ENCODE results near the gene ZNF804B. TPM values are rescaled to one million over a fixed set of nuclear protein-coding genes. Genes with fewer than 3 reads are reported as not detected.

ZNF804B gene
- total RNA-seq, 1 donor from 2014 or later, result not detected

DNA sequence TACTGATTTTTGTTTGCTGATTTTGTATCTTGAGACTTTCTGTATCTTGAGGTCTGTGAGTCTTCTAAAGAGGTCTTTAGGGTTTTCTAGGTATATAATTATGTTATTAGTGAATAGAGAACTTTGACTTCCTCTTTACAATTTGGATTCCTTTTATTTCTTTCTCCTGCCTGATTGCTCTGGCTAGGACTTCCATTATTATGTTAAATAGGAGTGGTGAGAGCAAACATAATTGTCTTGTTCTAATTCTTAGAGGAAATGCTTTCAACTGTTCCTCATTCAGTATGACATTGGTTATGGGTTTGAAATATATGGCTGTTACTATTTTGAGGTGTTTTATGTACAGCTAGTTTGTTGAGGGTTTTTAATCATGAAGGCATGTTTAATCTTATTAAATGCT is 344.1 kb downstream of the ZNF804B start:
- no peaks in the 10 kb centered on the region for H3K9me3 ChIP-seq (ENCODE audit: control insufficient read depth in 3 of 3, low read length in 3 of 3)
- H3K4me3 ChIP-seq (ENCODE audit: low read length in 3 of 3), result no peak overlapping the region
- H3K27ac ChIP-seq (ENCODE audit: low read depth, low read length), result no peak overlapping the region
- H3K27me3 ChIP-seq (ENCODE audit: control insufficient read depth in 3 of 3, insufficient read depth in 3 of 3, low read length in 3 of 3), result no peaks in the 10 kb centered on the region
- H3K4me1 ChIP-seq (ENCODE audit: control insufficient read depth in 3 of 3, insufficient read depth in 3 of 3, low read length in 3 of 3), result no peaks in the 10 kb centered on the region
- no peak overlapping the region for H3K9ac ChIP-seq (ENCODE audit: low read depth in 1 of 3, low read length in 3 of 3)
- no peaks in the 10 kb centered on the region for H3K36me3 ChIP-seq (ENCODE audit: control insufficient read depth in 3 of 3, insufficient read depth in 3 of 3, low read length in 3 of 3)

DNA sequence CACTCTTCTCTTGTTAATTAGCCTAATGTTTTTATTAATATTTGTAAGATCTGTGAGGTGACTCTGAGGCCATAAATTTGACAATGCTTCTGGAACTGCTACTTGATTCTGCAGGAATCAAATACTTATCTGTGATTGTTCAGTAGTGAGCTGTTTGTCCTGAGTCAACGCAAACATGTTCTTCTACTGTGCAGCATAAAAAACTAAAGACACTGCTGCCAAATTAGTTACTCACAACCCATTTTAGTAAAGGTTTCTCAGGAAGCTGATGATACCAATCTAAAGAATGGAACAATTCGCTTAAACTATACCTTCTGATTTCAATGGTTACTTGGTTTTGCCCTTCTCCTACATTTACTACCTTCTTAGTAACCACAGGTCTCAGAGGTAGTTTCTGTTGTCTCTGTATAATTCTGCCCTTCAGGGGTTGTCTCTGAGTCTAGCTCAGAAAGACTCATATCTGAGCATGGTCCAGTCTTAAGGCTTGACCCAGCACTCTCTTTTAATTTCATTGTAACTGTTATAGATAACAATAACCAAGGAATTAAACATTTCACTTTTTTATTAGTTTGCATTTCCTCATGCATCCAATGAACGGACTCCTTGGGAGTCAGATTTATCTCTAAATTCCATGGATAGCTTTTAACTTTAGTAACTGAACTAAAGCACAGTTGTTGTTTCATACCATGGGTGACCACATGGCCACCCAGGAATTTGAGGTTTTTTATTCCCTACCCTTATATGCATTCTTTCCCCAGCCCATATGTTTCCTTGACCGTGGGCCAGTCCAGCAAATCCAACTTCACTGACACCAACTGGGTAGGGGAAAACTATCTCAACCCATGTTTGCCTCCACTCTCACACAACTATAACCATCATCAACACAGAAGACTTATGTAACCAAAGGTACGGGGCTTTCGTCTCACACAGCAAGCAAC is 345.5 kb downstream of the ZNF804B start:
- Histone ChIP-seq H3K27me3 (ENCODE audit: control insufficient read depth in 3 of 3, insufficient read depth in 3 of 3, low read length in 3 of 3) (no peaks in the 10 kb centered on the region), H3K4me1 (ENCODE audit: control insufficient read depth in 3 of 3, insufficient read depth in 3 of 3, low read length in 3 of 3) (no peaks in the 10 kb centered on the region), H3K9me3 (ENCODE audit: control insufficient read depth in 3 of 3, low read length in 3 of 3) (no peaks in the 10 kb centered on the region), H3K27ac (ENCODE audit: low read depth, low read length) (no peak overlapping the region), H3K4me3 (ENCODE audit: low read length in 3 of 3) (no peak overlapping the region), H3K9ac (ENCODE audit: low read depth in 1 of 3, low read length in 3 of 3) (no peak overlapping the region), H3K36me3 (ENCODE audit: control insufficient read depth in 3 of 3, insufficient read depth in 3 of 3, low read length in 3 of 3) (no peaks in the 10 kb centered on the region)

GRCh38 chr7:89123871-89124270 is 364.4 kb downstream of the ZNF804B start:
- no peaks in the 10 kb centered on the region for H3K4me1 ChIP-seq (ENCODE audit: control insufficient read depth in 3 of 3, insufficient read depth in 3 of 3, low read length in 3 of 3)
- H3K36me3 ChIP-seq (ENCODE audit: control insufficient read depth in 3 of 3, insufficient read depth in 3 of 3, low read length in 3 of 3), result no peaks in the 10 kb centered on the region
- no peaks in the 10 kb centered on the region for H3K27me3 ChIP-seq (ENCODE audit: control insufficient read depth in 3 of 3, insufficient read depth in 3 of 3, low read length in 3 of 3)
- H3K9me3 ChIP-seq (ENCODE audit: control insufficient read depth in 3 of 3, low read length in 3 of 3), result no peaks in the 10 kb centered on the region
- H3K27ac ChIP-seq (ENCODE audit: low read depth, low read length), result no peak overlapping the region
- H3K9ac ChIP-seq (ENCODE audit: low read depth in 1 of 3, low read length in 3 of 3), result no peak overlapping the region
- H3K4me3 ChIP-seq (ENCODE audit: low read length in 3 of 3), result no peak overlapping the region

DNA sequence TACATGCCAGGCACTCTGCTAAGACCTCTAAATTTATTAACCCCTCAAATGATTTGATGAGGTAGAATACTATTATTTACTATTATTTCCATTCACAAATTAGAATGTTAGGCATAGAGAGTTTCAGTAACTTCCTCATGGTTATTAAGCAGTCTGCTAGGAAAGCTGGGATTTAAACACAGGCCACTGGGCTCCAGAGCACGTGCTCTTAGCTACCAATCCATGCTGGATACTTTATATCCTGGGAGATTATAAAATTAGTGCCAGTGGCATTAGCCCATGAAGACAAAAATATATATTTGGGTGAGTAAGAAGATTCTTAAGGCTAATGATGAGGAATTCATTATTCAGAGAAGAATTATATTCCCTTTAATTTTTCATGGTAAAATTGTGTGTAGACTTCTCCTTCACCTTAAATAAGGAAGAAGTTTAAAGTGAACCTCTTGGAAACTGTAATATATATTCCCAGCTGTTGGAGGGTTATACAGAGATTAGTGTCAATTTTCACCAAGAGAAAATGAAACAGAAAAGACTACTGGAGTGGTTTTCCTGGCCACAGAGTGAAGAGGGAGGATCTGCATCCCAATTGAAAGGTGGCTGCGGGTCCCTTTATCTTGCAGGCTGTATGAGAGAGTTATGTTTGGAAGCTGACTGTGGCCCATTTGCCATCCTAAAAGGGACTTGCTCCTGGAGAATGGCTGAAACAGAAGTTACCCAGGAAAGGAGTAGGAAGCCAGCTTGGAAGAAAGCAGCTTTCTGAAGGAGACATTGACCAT is 370.3 kb downstream of the ZNF804B start:
- Histone ChIP-seq H3K9ac (ENCODE audit: low read depth in 1 of 3, low read length in 3 of 3) (no peak overlapping the region), H3K27me3 (ENCODE audit: control insufficient read depth in 3 of 3, insufficient read depth in 3 of 3, low read length in 3 of 3) (no peaks in the 10 kb centered on the region), H3K4me1 (ENCODE audit: control insufficient read depth in 3 of 3, insufficient read depth in 3 of 3, low read length in 3 of 3) (no peaks in the 10 kb centered on the region), H3K4me3 (ENCODE audit: low read length in 3 of 3) (no peak overlapping the region), H3K27ac (ENCODE audit: low read depth, low read length) (no peak overlapping the region), H3K9me3 (ENCODE audit: control insufficient read depth in 3 of 3, low read length in 3 of 3) (no peaks in the 10 kb centered on the region), H3K36me3 (ENCODE audit: control insufficient read depth in 3 of 3, insufficient read depth in 3 of 3, low read length in 3 of 3) (no peaks in the 10 kb centered on the region)

DNA sequence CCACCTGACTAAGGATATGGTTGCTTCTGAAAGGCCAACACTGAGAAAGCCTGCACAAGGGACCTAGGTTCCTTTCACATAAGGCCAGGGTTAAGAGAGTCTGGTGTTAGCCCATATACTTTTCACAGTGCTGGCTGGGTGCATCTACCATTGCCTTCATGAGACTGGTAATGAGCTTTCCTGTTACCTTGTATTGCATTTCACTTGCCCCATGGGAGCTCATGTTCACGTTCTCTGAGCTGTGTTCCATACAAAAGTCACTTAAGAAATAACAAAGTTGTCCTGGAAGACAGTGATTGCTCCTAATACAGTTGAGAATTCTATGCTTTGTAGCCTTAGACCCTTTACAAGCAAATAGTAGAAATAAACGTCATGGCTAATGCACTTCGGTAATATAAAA is 373.9 kb downstream of the ZNF804B start:
- H3K4me1 ChIP-seq (ENCODE audit: control insufficient read depth in 3 of 3, insufficient read depth in 3 of 3, low read length in 3 of 3), result no peaks in the 10 kb centered on the region
- H3K4me3 ChIP-seq (ENCODE audit: low read length in 3 of 3), result no peak overlapping the region
- no peak overlapping the region for H3K9ac ChIP-seq (ENCODE audit: low read depth in 1 of 3, low read length in 3 of 3)
- H3K36me3 ChIP-seq (ENCODE audit: control insufficient read depth in 3 of 3, insufficient read depth in 3 of 3, low read length in 3 of 3), result no peaks in the 10 kb centered on the region
- no peaks in the 10 kb centered on the region for H3K27me3 ChIP-seq (ENCODE audit: control insufficient read depth in 3 of 3, insufficient read depth in 3 of 3, low read length in 3 of 3)
- H3K27ac ChIP-seq (ENCODE audit: low read depth, low read length), result no peak overlapping the region
- H3K9me3 ChIP-seq (ENCODE audit: control insufficient read depth in 3 of 3, low read length in 3 of 3), result no peaks in the 10 kb centered on the region

- Histone ChIP-seq H3K27ac (ENCODE audit: low read depth, low read length) (no peak overlapping the region), H3K9ac (ENCODE audit: low read depth in 1 of 3, low read length in 3 of 3) (no peak overlapping the region), H3K9me3 (ENCODE audit: control insufficient read depth in 3 of 3, low read length in 3 of 3) (no peaks in the 10 kb centered on the region), H3K27me3 (ENCODE audit: control insufficient read depth in 3 of 3, insufficient read depth in 3 of 3, low read length in 3 of 3) (no peaks in the 10 kb centered on the region), H3K4me1 (ENCODE audit: control insufficient read depth in 3 of 3, insufficient read depth in 3 of 3, low read length in 3 of 3) (no peaks in the 10 kb centered on the region), H3K36me3 (ENCODE audit: control insufficient read depth in 3 of 3, insufficient read depth in 3 of 3, low read length in 3 of 3) (no peaks in the 10 kb centered on the region), H3K4me3 (ENCODE audit: low read length in 3 of 3) (no peak overlapping the region)
Observed at GRCh38 chr7:89133819-89134218, 374.3 kb downstream of the ZNF804B start.

DNA sequence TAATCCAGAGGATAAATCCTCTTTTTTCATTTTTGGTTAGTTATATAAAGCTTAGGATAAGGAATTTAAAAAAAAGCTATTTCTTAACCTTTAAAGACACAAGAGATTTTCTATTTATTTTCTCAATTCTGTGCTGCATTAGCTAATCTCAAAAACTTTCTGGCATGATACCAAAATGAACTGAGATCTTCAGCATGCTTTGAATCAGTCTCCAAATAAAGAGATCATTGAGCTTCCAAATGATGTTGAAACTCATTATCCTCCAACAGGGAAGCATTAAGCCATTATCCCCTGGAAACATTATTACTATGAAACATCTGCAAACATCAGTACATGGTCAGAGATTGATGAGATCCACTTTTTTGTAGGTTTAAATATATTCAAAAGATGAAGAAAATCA is 386.3 kb downstream of the ZNF804B start:
- H3K9me3 ChIP-seq (ENCODE audit: control insufficient read depth in 3 of 3, low read length in 3 of 3), result no peaks in the 10 kb centered on the region
- no peaks in the 10 kb centered on the region for H3K27me3 ChIP-seq (ENCODE audit: control insufficient read depth in 3 of 3, insufficient read depth in 3 of 3, low read length in 3 of 3)
- H3K4me3 ChIP-seq (ENCODE audit: low read length in 3 of 3), result no peak overlapping the region
- no peak overlapping the region for H3K27ac ChIP-seq (ENCODE audit: low read depth, low read length)
- H3K4me1 ChIP-seq (ENCODE audit: control insufficient read depth in 3 of 3, insufficient read depth in 3 of 3, low read length in 3 of 3), result no peaks in the 10 kb centered on the region
- H3K36me3 ChIP-seq (ENCODE audit: control insufficient read depth in 3 of 3, insufficient read depth in 3 of 3, low read length in 3 of 3), result no peaks in the 10 kb centered on the region
- H3K9ac ChIP-seq (ENCODE audit: low read depth in 1 of 3, low read length in 3 of 3), result no peak overlapping the region

DNA sequence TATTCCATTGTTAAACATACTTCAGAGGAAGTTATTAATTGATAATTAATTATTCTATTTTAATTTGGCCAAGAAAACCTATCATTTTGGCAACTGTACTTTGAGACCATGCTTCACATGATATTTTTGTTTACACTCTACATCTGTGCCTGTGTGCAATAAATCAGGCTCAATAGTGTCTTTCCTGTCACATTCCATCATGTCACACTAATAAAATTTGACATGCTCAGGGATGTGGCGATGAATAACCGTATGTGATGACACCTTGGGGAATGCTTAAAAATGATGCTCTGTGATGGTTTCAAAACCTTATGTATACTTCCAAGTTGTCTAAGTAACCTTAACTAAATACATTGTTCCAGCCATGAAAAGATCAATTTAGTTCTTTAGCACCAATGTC is 400.6 kb downstream of the ZNF804B start:
- Histone ChIP-seq H3K36me3 (ENCODE audit: control insufficient read depth in 3 of 3, insufficient read depth in 3 of 3, low read length in 3 of 3) (no peaks in the 10 kb centered on the region), H3K4me1 (ENCODE audit: control insufficient read depth in 3 of 3, insufficient read depth in 3 of 3, low read length in 3 of 3) (no peaks in the 10 kb centered on the region), H3K9ac (ENCODE audit: low read depth in 1 of 3, low read length in 3 of 3) (no peak overlapping the region), H3K9me3 (ENCODE audit: control insufficient read depth in 3 of 3, low read length in 3 of 3) (no peaks in the 10 kb centered on the region), H3K4me3 (ENCODE audit: low read length in 3 of 3) (no peak overlapping the region), H3K27ac (ENCODE audit: low read depth, low read length) (no peak overlapping the region), H3K27me3 (ENCODE audit: control insufficient read depth in 3 of 3, insufficient read depth in 3 of 3, low read length in 3 of 3) (no peaks in the 10 kb centered on the region)

DNA sequence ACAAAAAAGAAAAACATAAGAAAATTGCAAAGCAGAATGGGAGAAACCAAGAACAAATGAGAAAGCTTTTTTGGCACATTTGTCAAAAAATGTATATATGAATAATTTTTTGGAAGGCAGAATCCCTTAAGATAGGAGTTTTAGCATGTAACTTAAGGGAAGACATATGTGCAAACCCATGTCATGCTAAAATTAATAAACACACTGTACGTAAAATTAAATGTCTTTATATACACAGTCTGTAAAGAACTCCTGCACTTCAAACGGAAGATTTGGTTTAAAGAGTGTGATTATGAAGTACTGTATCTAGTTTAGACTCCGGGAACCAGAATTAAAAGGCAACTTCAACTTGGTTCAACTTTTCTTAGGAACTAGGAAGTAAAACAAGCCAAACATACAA is 405.9 kb downstream of the ZNF804B start:
- no peak overlapping the region for H3K9ac ChIP-seq (ENCODE audit: low read depth in 1 of 3, low read length in 3 of 3)
- H3K4me1 ChIP-seq (ENCODE audit: control insufficient read depth in 3 of 3, insufficient read depth in 3 of 3, low read length in 3 of 3), result no peaks in the 10 kb centered on the region
- H3K27ac ChIP-seq (ENCODE audit: low read depth, low read length), result no peak overlapping the region
- no peaks in the 10 kb centered on the region for H3K36me3 ChIP-seq (ENCODE audit: control insufficient read depth in 3 of 3, insufficient read depth in 3 of 3, low read length in 3 of 3)
- H3K9me3 ChIP-seq (ENCODE audit: control insufficient read depth in 3 of 3, low read length in 3 of 3), result no peaks in the 10 kb centered on the region
- no peak overlapping the region for H3K4me3 ChIP-seq (ENCODE audit: low read length in 3 of 3)
- H3K27me3 ChIP-seq (ENCODE audit: control insufficient read depth in 3 of 3, insufficient read depth in 3 of 3, low read length in 3 of 3), result no peaks in the 10 kb centered on the region

- peaks cover 0 to 2% (median 0%) of the 10 kb centered on the region in 3 donors for H3K9me3 ChIP-seq (ENCODE audit: control insufficient read depth in 3 of 3, low read length in 3 of 3)
- no peak overlapping the region for H3K27ac ChIP-seq (ENCODE audit: low read depth, low read length)
- no peaks in the 10 kb centered on the region for H3K36me3 ChIP-seq (ENCODE audit: control insufficient read depth in 3 of 3, insufficient read depth in 3 of 3, low read length in 3 of 3)
- no peaks in the 10 kb centered on the region for H3K4me1 ChIP-seq (ENCODE audit: control insufficient read depth in 3 of 3, insufficient read depth in 3 of 3, low read length in 3 of 3)
- no peak overlapping the region for H3K4me3 ChIP-seq (ENCODE audit: low read length in 3 of 3)
- H3K9ac ChIP-seq (ENCODE audit: low read depth in 1 of 3, low read length in 3 of 3), result no peak overlapping the region
- H3K27me3 ChIP-seq (ENCODE audit: control insufficient read depth in 3 of 3, insufficient read depth in 3 of 3, low read length in 3 of 3), result no peaks in the 10 kb centered on the region
Observed at GRCh38 chr7:89170628-89171027, 411.1 kb downstream of the ZNF804B start.

Data from skeletal muscle tissue (tissue), 4 donors.